ENCODE results near the gene RNF144A. TPM values are rescaled to one million over a fixed set of nuclear protein-coding genes. Genes with fewer than 3 reads are reported as not detected.

Gene RNF144A
- total RNA-seq, 1 experiment from 2014 or later, result 13.6 TPM

DNA sequence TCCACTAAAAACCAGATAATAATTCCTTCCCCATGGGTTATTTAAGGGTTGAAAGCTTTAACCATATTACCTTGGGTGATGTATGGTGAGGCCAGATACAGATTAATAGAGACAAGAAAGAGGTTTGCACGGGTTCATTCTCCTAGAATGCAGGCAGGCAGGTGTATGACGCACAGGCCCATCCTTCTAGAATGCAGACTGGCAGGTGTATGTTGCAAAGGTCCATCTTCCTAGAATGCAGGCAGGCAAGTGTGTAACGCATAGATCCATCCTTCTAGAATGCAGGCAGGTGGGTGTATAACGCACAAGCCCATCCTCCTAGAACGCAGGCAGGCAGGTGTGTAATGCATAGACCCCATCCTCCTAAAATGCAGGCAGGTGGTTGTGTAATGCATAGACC, 35.7 kb upstream of the RNF144A start:
- Histone ChIP-seq H3K27me3 (replicated peaks; ENCODE audit: insufficient read depth, low read depth, low read length, poor library complexity) (no peaks in the 10 kb centered on the region), H3K9me3 (ENCODE audit: low read depth, low read length, poor library complexity, severe bottlenecking) (no peaks in the 10 kb centered on the region), H3K27ac (ENCODE audit: low read depth, low read length, poor library complexity, severe bottlenecking) (no peak overlapping the region), H3K4me1 (ENCODE audit: insufficient read depth, low read length, poor library complexity, severe bottlenecking) (peaks cover 4% of the 10 kb centered on the region), H3K36me3 (ENCODE audit: insufficient read depth, low read length, poor library complexity, severe bottlenecking) (no peaks in the 10 kb centered on the region), H3K4me3 (ENCODE audit: low read depth, low read length, poor library complexity, severe bottlenecking) (no peak overlapping the region)
- intact Hi-C loops (cut with micrococcal nuclease; ENCODE audit: unreplicated experiment), result no loop called here
- POLR2A ChIA-PET (ENCODE audit: low non-redundant PET), result no interaction called here
- TF ChIP-seq EZH2 (IDR thresholded peaks at IDR 0.05; ENCODE audit: borderline replicate concordance, low read depth, low read length, poor library complexity, severe bottlenecking), result no peak
- TF ChIP-seq, protein P1, sequence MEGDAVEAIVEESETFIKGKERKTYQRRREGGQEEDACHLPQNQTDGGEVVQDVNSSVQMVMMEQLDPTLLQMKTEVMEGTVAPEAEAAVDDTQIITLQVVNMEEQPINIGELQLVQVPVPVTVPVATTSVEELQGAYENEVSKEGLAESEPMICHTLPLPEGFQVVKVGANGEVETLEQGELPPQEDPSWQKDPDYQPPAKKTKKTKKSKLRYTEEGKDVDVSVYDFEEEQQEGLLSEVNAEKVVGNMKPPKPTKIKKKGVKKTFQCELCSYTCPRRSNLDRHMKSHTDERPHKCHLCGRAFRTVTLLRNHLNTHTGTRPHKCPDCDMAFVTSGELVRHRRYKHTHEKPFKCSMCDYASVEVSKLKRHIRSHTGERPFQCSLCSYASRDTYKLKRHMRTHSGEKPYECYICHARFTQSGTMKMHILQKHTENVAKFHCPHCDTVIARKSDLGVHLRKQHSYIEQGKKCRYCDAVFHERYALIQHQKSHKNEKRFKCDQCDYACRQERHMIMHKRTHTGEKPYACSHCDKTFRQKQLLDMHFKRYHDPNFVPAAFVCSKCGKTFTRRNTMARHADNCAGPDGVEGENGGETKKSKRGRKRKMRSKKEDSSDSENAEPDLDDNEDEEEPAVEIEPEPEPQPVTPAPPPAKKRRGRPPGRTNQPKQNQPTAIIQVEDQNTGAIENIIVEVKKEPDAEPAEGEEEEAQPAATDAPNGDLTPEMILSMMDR (conservative IDR thresholded peaks at IDR 0.05; ENCODE audit: low read depth, low read length), result no peak
- no peak for DNase-seq (ENCODE audit: low spot score)
- CTCF ChIA-PET, result no interaction called here
- BruUV-seq (replicated peaks), result no TSS peak

GRCh38 chr2:6883448-6884122, 33.6 kb upstream of the RNF144A start:
- BruUV-seq (replicated peaks), result no TSS peak
- Histone ChIP-seq H3K27ac (ENCODE audit: low read depth, low read length, poor library complexity, severe bottlenecking) (no peak overlapping the region), H3K27me3 (replicated peaks; ENCODE audit: insufficient read depth, low read depth, low read length, poor library complexity) (no peaks in the 10 kb centered on the region), H3K36me3 (ENCODE audit: insufficient read depth, low read length, poor library complexity, severe bottlenecking) (no peaks in the 10 kb centered on the region), H3K4me3 (ENCODE audit: low read depth, low read length, poor library complexity, severe bottlenecking) (no peak overlapping the region), H3K9me3 (ENCODE audit: low read depth, low read length, poor library complexity, severe bottlenecking) (no peaks in the 10 kb centered on the region), H3K4me1 (ENCODE audit: insufficient read depth, low read length, poor library complexity, severe bottlenecking) (peaks cover 4% of the 10 kb centered on the region)
- peak; percentile 89 for DNase-seq (ENCODE audit: low spot score)
- ChIA-PET CTCF (no interaction called here), POLR2A (ENCODE audit: low non-redundant PET) (no interaction called here)
- TF ChIP-seq EZH2 (IDR thresholded peaks at IDR 0.05; ENCODE audit: borderline replicate concordance, low read depth, low read length, poor library complexity, severe bottlenecking), result no peak
- TF ChIP-seq, protein P1 (conservative IDR thresholded peaks at IDR 0.05; ENCODE audit: low read depth, low read length), result no peak
- intact Hi-C loops (cut with micrococcal nuclease; ENCODE audit: unreplicated experiment), result no loop called here

GRCh38 chr2:6885551-6885950, 31.7 kb upstream of the RNF144A start:
- no peak for DNase-seq (ENCODE audit: low spot score)
- peaks cover 4% of the 10 kb centered on the region for H3K4me1 ChIP-seq (ENCODE audit: insufficient read depth, low read length, poor library complexity, severe bottlenecking)
- intact Hi-C loops (cut with micrococcal nuclease; ENCODE audit: unreplicated experiment), result no loop called here
- BruUV-seq (replicated peaks), result no TSS peak
- no peak for TF ChIP-seq EZH2 (IDR thresholded peaks at IDR 0.05; ENCODE audit: borderline replicate concordance, low read depth, low read length, poor library complexity, severe bottlenecking)
- TF ChIP-seq, protein P1 (conservative IDR thresholded peaks at IDR 0.05; ENCODE audit: low read depth, low read length), result no peak
- CTCF ChIA-PET, result no interaction called here
- POLR2A ChIA-PET (ENCODE audit: low non-redundant PET), result no interaction called here
- H3K4me3 ChIP-seq (ENCODE audit: low read depth, low read length, poor library complexity, severe bottlenecking), result no peak overlapping the region
- H3K36me3 ChIP-seq (ENCODE audit: insufficient read depth, low read length, poor library complexity, severe bottlenecking), result no peaks in the 10 kb centered on the region
- no peaks in the 10 kb centered on the region for H3K9me3 ChIP-seq (ENCODE audit: low read depth, low read length, poor library complexity, severe bottlenecking)
- no peaks in the 10 kb centered on the region for H3K27me3 ChIP-seq (replicated peaks; ENCODE audit: insufficient read depth, low read depth, low read length, poor library complexity)
- H3K27ac ChIP-seq (ENCODE audit: low read depth, low read length, poor library complexity, severe bottlenecking), result no peak overlapping the region

All from A673 (cell line).